GM19463 (cell line): ENCODE results near the gene HOXB6.

Source experiments
- ATAC-seq: cut with Tn5 transposase; IDR thresholded peaks from one replicate; pipeline ENCODE4 v1.9.1; 2021; ENCODE audit warnings: mild to moderate bottlenecking, moderate library complexity; ENCODE audit not compliant: unreplicated experiment

Gene HOXB6

GRCh38 chr17:48624118-48624517, 19.3 kb upstream of the HOXB6 start:
- ATAC-seq, result no peak

GRCh38 chr17:48623583-48623982, 18.8 kb upstream of the HOXB6 start:
- no peak for ATAC-seq

- ATAC-seq, result no peak
Measured at GRCh38 chr17:48622857-48623256, 18.1 kb upstream of the HOXB6 start.

- no peak for ATAC-seq
Measured at GRCh38 chr17:48621410-48622392, 16.9 kb upstream of the HOXB6 start.

GRCh38 chr17:48620461-48621139, 15.8 kb upstream of the HOXB6 start:
- ATAC-seq, result no peak

GRCh38 chr17:48619826-48620449, 15.2 kb upstream of the HOXB6 start:
- no peak for ATAC-seq

- no peak for ATAC-seq
Measured at GRCh38 chr17:48618256-48618896, 13.6 kb upstream of the HOXB6 start.

GRCh38 chr17:48617471-48618255, 12.9 kb upstream of the HOXB6 start:
- ATAC-seq, result no peak

GRCh38 chr17:48616717-48617470, 12.1 kb upstream of the HOXB6 start:
- ATAC-seq, result no peak

- no peak for ATAC-seq
Measured at GRCh38 chr17:48615963-48616716, 11.4 kb upstream of the HOXB6 start.

GRCh38 chr17:48615047-48615962, 10.5 kb upstream of the HOXB6 start, which contains the start of gene HOXB8:
Gene HOXB8, minus strand, starts transcription at chr17:48615292. Its CDS starts 588 bp downstream, at chr17:48614704.
- no peak for ATAC-seq

GRCh38 chr17:48613862-48614694, 9.3 kb upstream of the HOXB6 start:
- no peak for ATAC-seq

- no peak for ATAC-seq
Measured at GRCh38 chr17:48612854-48613691, 8.3 kb upstream of the HOXB6 start.

GRCh38 chr17:48612456-48612853, 7.7 kb upstream of the HOXB6 start:
- ATAC-seq, result no peak

- ATAC-seq, result no peak
Measured at GRCh38 chr17:48611681-48612455, 7.1 kb upstream of the HOXB6 start.
